Brain microvascular endothelial cell (primary cell): Measurements from ENCODE around the gene APBB2.

Source experiments
- DNase-seq: peaks from one replicate; pipeline ENCODE4 v3.0.0-alpha.2; 2020
- H3K27ac ChIP-seq: fragments of 250-450 bp; sonication (Bioruptor Pico); 2 replicates; pipeline ENCODE4 v1.5.1; 2020; ENCODE audit warnings: mild to moderate bottlenecking, moderate library complexity
- H3K27me3 ChIP-seq: fragments of 250-450 bp; sonication (Bioruptor Pico); replicated peaks from 2 replicates; pipeline ENCODE4 v1.5.1; 2020; ENCODE audit warnings: mild to moderate bottlenecking
- H3K36me3 ChIP-seq: fragments of 250-450 bp; sonication (Bioruptor Pico); replicated peaks from 2 replicates; pipeline ENCODE4 v1.5.1; 2020; ENCODE audit warnings: mild to moderate bottlenecking
- H3K4me3 ChIP-seq: 2 replicates; pipeline ENCODE4 v1.5.1; 2011; ENCODE audit warnings: low read depth, mild to moderate bottlenecking, control low read depth, low read length, moderate library complexity
- in situ Hi-C: cut with HindIII; loops from 2 replicates; pipeline ENCODE4 v1.10.0; 2017; ENCODE audit warnings: low sequenced_read_pairs, low pct_ligation_motif_present
- TF ChIP-seq, protein P1 (sequence below): IDR thresholded peaks from 2 replicates; pipeline ENCODE4 v1.5.1; 2011; ENCODE audit warnings: low read depth, mild to moderate bottlenecking, moderate library complexity, low read length, control low read depth, inconsistent platforms; ENCODE audit errors: missing control alignments

Gene APBB2

GRCh38 chr4:40850496-40850895 lies 363.8 kb downstream of the APBB2 start:
- in situ Hi-C loops, result no loop called here
- TF ChIP-seq, protein P1, sequence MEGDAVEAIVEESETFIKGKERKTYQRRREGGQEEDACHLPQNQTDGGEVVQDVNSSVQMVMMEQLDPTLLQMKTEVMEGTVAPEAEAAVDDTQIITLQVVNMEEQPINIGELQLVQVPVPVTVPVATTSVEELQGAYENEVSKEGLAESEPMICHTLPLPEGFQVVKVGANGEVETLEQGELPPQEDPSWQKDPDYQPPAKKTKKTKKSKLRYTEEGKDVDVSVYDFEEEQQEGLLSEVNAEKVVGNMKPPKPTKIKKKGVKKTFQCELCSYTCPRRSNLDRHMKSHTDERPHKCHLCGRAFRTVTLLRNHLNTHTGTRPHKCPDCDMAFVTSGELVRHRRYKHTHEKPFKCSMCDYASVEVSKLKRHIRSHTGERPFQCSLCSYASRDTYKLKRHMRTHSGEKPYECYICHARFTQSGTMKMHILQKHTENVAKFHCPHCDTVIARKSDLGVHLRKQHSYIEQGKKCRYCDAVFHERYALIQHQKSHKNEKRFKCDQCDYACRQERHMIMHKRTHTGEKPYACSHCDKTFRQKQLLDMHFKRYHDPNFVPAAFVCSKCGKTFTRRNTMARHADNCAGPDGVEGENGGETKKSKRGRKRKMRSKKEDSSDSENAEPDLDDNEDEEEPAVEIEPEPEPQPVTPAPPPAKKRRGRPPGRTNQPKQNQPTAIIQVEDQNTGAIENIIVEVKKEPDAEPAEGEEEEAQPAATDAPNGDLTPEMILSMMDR, result no peak
- no peak for DNase-seq
- Histone ChIP-seq H3K27me3 (no peaks in the 10 kb centered on the region), H3K36me3 (peaks cover 15% of the 10 kb centered on the region), H3K4me3 (no peak overlapping the region), H3K27ac (no peak overlapping the region)

GRCh38 chr4:40848940-40849339 lies 365.4 kb downstream of the APBB2 start:
- no peak overlapping the region for H3K27ac ChIP-seq
- no peaks in the 10 kb centered on the region for H3K27me3 ChIP-seq
- in situ Hi-C loops, result no loop called here
- H3K4me3 ChIP-seq, result no peak overlapping the region
- TF ChIP-seq, protein P1, result no peak
- DNase-seq, result no peak
- H3K36me3 ChIP-seq, result peaks cover 14% of the 10 kb centered on the region

GRCh38 chr4:40848251-40848650 lies 366.1 kb downstream of the APBB2 start:
- TF ChIP-seq, protein P1, result no peak
- Histone ChIP-seq H3K4me3 (no peak overlapping the region), H3K36me3 (peaks cover 11% of the 10 kb centered on the region), H3K27me3 (no peaks in the 10 kb centered on the region), H3K27ac (no peak overlapping the region)
- in situ Hi-C loops, result no loop called here
- DNase-seq, result no peak

GRCh38 chr4:40846532-40846931 lies 367.8 kb downstream of the APBB2 start:
- in situ Hi-C loops, result no loop called here
- no peak for DNase-seq
- TF ChIP-seq, protein P1, result no peak
- Histone ChIP-seq H3K4me3 (no peak overlapping the region), H3K36me3 (peaks cover 25% of the 10 kb centered on the region), H3K27ac (no peak overlapping the region), H3K27me3 (no peaks in the 10 kb centered on the region)

GRCh38 chr4:40845154-40845835 lies 369.0 kb downstream of the APBB2 start:
- in situ Hi-C loops, result no loop called here
- TF ChIP-seq, protein P1, result no peak
- Histone ChIP-seq H3K27ac (no peak overlapping the region), H3K27me3 (no peaks in the 10 kb centered on the region), H3K4me3 (no peak overlapping the region), H3K36me3 (peaks cover 25% of the 10 kb centered on the region)
- DNase-seq, result no peak

GRCh38 chr4:40844261-40844660 lies 370.1 kb downstream of the APBB2 start:
- Histone ChIP-seq H3K4me3 (no peak overlapping the region), H3K36me3 (peaks cover 25% of the 10 kb centered on the region), H3K27me3 (no peaks in the 10 kb centered on the region), H3K27ac (no peak overlapping the region)
- no peak for DNase-seq
- TF ChIP-seq, protein P1, result no peak
- in situ Hi-C loops, result no loop called here
